ENCODE results near the gene STXBP5L. TPM values are rescaled to one million over a fixed set of nuclear protein-coding genes. Genes with fewer than 3 reads are reported as not detected.

The STXBP5L gene
- total RNA-seq, 2 donors from 2014 or later: not detected

GRCh38 chr3:121467085-121467484, 559.1 kb downstream of the STXBP5L start:
- Mint-ChIP-seq H3K9me3 (no peaks in the 10 kb centered on the region), H3K4me1 (no peaks in the 10 kb centered on the region), H3K27me3 (no peaks in the 10 kb centered on the region), H3K27ac (no peak overlapping the region), H3K36me3 (ENCODE audit: low read depth) (peaks cover 14% of the 10 kb centered on the region), H3K4me3 (no peak overlapping the region)
- no peak for ATAC-seq (replicated peaks)

DNA sequence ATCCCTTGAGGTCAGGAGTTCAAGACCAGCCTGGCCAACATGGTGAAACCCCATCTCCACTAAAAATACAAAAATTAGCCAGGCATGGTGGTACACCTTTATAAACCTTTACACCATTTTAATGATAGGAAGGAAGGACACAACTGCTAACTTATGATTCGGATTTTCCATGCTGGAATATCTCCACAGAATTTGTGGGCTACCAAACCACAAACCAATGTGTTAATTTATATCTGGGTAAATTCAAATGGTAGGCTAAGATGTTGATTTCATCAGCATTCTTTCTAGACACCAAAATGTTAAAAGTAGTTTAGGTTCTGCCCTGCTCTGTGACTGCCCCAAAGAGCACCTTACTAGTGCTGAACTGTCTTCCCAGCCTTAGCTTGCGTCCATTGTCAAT, 565.0 kb downstream of the STXBP5L start:
- no peaks in the 10 kb centered on the region for H3K4me1 Mint-ChIP-seq
- H3K27ac Mint-ChIP-seq: no peak overlapping the region
- no peaks in the 10 kb centered on the region for H3K27me3 Mint-ChIP-seq
- H3K36me3 Mint-ChIP-seq (ENCODE audit: low read depth): no peaks in the 10 kb centered on the region
- H3K4me3 Mint-ChIP-seq: no peak overlapping the region
- ATAC-seq (replicated peaks): no peak
- no peaks in the 10 kb centered on the region for H3K9me3 Mint-ChIP-seq

Other genes with a start within 250 kb of the STXBP5L start
- 1 to 10 TPM in 1 of 2 donors, under 1 TPM in 1; 0.82 to 3.4 TPM for gene HGD, start 226.0 kb upstream of the STXBP5L start, total RNA-seq
- 10 to 100 TPM; 36.8 to 46.0 TPM for gene RABL3, start 165.7 kb upstream of the STXBP5L start, total RNA-seq
- gene GTF2E1, start 165.5 kb upstream of the STXBP5L start, total RNA-seq: 10 to 100 TPM; 11.1 to 20.2 TPM

All from activated T-helper 17 cell treated with anti-CD3 and anti-CD28 coated beads, Interleukin-2, amount 50 U/mL, for 72 hours (primary cell).